ENCODE data around the gene ATG9A.

GRCh38 chr2:219254590-219255201 is 25.3 kb upstream of the ATG9A start:
- TF ChIP-seq CTCF (IDR thresholded peaks at IDR 0.05; ENCODE audit: insufficient read depth, low read length) = no peak
- no peak for TF ChIP-seq POLR2AphosphoS5 (IDR thresholded peaks at IDR 0.05; ENCODE audit: low read depth)
- no peak for TF ChIP-seq REST (IDR thresholded peaks at IDR 0.05; ENCODE audit: insufficient replicate concordance, low read depth)
- TF ChIP-seq GABPA (IDR thresholded peaks at IDR 0.05; ENCODE audit: low read depth) = no peak
